Omental fat pad (tissue), 4 donors: ENCODE measurements around the gene TIGD2. TPM values are rescaled to one million over a fixed set of nuclear protein-coding genes. Genes with fewer than 3 reads are reported as not detected.

Experiments
- ATAC-seq: fragments of 150-250 bp; one replicate; pipeline ENCODE4 v1.9.1; 2016; ENCODE audit warnings: mild to moderate bottlenecking, moderate library complexity; ENCODE audit not compliant: low FRiP score
- DNase-seq: peaks from one replicate; pipeline ENCODE4 v3.0.0-alpha.2; 2019; ENCODE audit warnings: low spot score
- small RNA-seq: library from RNA; depleted of rRNA; stranded (forward); fragments of <200 nt; gene quantifications from one replicate; pipeline ENCODE3, GENCODE V24; 2016
- total RNA-seq, 4 donors: library from RNA; depleted of rRNA; stranded (reverse); fragments of >200 nt; gene quantifications; one replicate each; pipeline ENCODE4 v1.1.0, GENCODE V29; 2016
- TF ChIP-seq, protein P1 (sequence below), 3 donors: fragments of 450-650 bp; IDR thresholded peaks; one replicate each; pipeline ENCODE4 v1.5.1; 2016 to 2017; ENCODE audit warnings: antibody characterized with exemption in 3 of 3, mild to moderate bottlenecking in 3 of 3, moderate library complexity in 2 of 3

Gene TIGD2
- total RNA-seq, 4 donors from 2014 or later, result 4.0 to 6.4 (median 4.4) TPM

DNA sequence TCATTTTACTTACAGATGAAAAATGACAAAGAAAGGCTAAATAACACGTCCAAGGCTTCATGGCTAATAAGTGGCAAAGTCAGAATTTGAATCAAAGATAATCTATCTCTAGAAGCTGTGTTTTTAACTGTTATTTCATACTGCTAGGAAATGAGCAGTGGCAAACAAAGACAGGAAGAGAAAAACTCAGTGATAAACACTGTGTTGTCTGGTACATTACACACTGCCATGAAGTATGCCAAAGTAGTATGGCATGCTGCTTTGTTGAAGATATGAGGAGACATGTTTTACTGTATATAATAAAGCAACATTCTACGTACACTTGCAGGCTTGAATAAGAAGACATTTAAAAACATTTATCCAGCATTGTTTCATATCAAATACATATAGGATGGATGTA is 49.5 kb downstream of the TIGD2 start:
- no peak for DNase-seq
- ATAC-seq, result no peak
- TF ChIP-seq, protein P1, sequence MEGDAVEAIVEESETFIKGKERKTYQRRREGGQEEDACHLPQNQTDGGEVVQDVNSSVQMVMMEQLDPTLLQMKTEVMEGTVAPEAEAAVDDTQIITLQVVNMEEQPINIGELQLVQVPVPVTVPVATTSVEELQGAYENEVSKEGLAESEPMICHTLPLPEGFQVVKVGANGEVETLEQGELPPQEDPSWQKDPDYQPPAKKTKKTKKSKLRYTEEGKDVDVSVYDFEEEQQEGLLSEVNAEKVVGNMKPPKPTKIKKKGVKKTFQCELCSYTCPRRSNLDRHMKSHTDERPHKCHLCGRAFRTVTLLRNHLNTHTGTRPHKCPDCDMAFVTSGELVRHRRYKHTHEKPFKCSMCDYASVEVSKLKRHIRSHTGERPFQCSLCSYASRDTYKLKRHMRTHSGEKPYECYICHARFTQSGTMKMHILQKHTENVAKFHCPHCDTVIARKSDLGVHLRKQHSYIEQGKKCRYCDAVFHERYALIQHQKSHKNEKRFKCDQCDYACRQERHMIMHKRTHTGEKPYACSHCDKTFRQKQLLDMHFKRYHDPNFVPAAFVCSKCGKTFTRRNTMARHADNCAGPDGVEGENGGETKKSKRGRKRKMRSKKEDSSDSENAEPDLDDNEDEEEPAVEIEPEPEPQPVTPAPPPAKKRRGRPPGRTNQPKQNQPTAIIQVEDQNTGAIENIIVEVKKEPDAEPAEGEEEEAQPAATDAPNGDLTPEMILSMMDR (IDR thresholded peaks at IDR 0.05), result no peak

DNA sequence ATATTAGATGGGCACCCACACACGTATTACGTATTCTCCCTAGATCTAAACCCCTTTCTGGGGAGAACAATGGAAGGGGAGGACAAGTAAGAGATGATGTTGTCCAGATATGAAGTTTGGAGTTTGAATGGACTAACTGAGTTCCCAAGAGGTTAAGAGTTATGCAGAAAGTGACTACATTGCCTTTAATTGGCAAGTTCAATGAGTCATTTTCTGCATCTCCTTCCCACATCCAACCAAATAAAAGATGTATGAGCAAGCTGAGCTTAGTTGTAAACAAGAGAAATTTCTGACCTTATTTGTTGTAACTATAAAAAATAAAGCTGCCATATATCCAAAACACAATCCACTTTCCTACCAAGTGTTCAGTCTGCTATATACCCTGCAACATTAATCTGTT is 50.5 kb downstream of the TIGD2 start:
- TF ChIP-seq, protein P1 (IDR thresholded peaks at IDR 0.05), result no peak
- DNase-seq (no peak), ATAC-seq (no peak)

DNA sequence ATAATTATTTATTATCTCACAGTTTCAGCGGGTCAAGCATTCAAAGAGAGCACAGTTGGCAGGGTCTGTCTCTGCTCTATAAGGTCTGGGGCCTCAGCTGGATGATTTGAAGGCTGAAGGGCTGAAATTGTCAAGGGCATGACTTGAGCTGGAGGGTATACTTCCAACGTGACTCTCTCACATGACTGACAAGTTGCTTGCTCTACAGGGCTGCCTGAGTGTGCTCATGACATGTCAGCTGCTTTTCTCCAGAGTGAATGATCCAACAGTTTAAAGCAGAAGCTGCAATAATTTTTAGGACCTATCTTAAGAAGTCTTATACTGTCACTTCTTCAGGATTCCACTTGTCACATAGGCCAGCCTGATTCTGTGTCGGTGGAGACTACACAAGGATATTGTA is 51.2 kb downstream of the TIGD2 start:
- ATAC-seq (no peak), DNase-seq (no peak)
- TF ChIP-seq, protein P1 (IDR thresholded peaks at IDR 0.05), result no peak

DNA sequence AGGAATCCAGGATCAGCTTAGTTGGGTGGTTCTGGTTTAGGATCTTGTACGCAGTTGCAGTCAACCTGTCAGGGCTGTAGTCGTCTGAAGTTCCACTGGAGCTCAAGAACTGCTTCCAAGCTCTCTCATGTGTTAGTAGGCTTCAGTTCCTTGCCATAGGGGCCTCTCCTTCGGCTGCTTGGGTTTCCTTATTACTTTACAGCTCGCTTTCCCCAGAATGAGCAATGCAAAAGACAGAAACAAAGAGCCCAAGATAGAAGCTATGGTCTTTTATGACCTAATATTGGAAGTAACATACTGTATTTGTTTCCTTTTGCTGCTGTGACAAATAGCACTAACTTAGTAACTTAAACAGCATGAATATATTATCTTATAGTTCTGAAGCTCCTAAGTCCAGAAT is 51.7 kb downstream of the TIGD2 start:
- TF ChIP-seq, protein P1 (IDR thresholded peaks at IDR 0.05), result no peak
- no peak for DNase-seq
- ATAC-seq, result no peak

DNA sequence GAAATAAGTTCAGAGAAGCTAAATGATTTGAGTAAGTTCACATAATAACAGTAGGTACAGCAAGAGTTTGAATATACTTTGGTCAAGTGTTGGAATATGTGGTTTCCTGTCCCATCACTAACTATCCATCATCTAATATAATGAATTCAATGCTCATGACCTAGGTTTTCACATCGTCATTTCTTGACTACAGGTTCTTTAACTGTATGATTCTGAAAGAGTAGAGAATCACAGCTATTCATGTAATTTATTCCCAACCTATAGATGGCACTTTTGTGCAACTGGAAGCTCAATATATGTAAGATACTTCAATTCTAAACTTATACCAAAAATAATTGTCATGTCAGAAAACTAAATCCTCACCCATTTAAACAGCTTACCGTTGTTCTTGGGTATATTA is 53.1 kb downstream of the TIGD2 start:
- DNase-seq (no peak), ATAC-seq (no peak)
- TF ChIP-seq, protein P1 (IDR thresholded peaks at IDR 0.05), result no peak

Small RNA genes within 50 kb of the gene (small RNA-seq; reads per million reads assigned to genes)
- not detected for gene RNU6-907P

Other genes with a start within 250 kb of the TIGD2 start
- gene FAM13A, start 54.3 kb upstream of the TIGD2 start, total RNA-seq, result 10 to 100 TPM; 48.5 to 84.2 (median 51.2) TPM
- gene GPRIN3, start 196.3 kb downstream of the TIGD2 start, total RNA-seq, result 10 to 100 TPM in 3 of 4 donors, 1 to 10 TPM in 1; 3.3 to 19.3 (median 14.7) TPM